GM12872 (cell line): ENCODE results near the gene TRMT1.

ENCODE experiments used
- CTCF ChIP-seq: IDR thresholded peaks from 3 replicates; pipeline ENCODE4 v1.5.1; 2011; ENCODE audit warnings: low read depth, mild to moderate bottlenecking, low read length, moderate library complexity; ENCODE audit not compliant: insufficient read depth

TRMT1 gene

GRCh38 chr19:13116282-13117175 lies at the start of gene TRMT1:
TSS of gene TRMT1 (minus strand) at chr19:13116740. CDS start at chr19:13116399, 341 bp downstream.
- no peak for TF ChIP-seq CTCF

- no peak for TF ChIP-seq CTCF
These were observed 48.8 kb upstream of the TRMT1 start for GRCh38 chr19:13165162-13165997.

GRCh38 chr19:13164343-13165161 lies 48.0 kb upstream of the TRMT1 start:
- no peak for TF ChIP-seq CTCF

GRCh38 chr19:13163609-13164342 lies 47.2 kb upstream of the TRMT1 start:
- no peak for TF ChIP-seq CTCF

GRCh38 chr19:13162724-13163608 lies 46.4 kb upstream of the TRMT1 start:
- no peak for TF ChIP-seq CTCF

GRCh38 chr19:13160557-13160956 lies 44.0 kb upstream of the TRMT1 start:
- TF ChIP-seq CTCF = no peak
